ENCODE results near the gene PDE4B. TPM values are rescaled to one million over a fixed set of nuclear protein-coding genes. Genes with fewer than 3 reads are reported as not detected.

PDE4B gene
- total and polyA plus RNA-seq, 12 donors, result 2.0 to 63.2 (median 15.3) TPM

GRCh38 chr1:65825741-65826140 lies 33.0 kb downstream of the PDE4B start:
- intact Hi-C loops (cut with DNase I), result no loop called here
- 76 to 92% methylated on average over 1 of the region's 1 CpG for WGBS, 2 donors
- no peak for TF ChIP-seq CTCF (IDR thresholded peaks at IDR 0.05)

GRCh38 chr1:65826782-65827181 lies 34.1 kb downstream of the PDE4B start:
- H3K9me3 ChIP-seq, result peaks cover 0 to 7% (median 0%) of the 10 kb centered on the region in 11 donors
- no peak for TF ChIP-seq CTCF (IDR thresholded peaks at IDR 0.05)
- no peak overlapping the region for H3K27ac ChIP-seq
- no peaks in the 10 kb centered on the region for H3K36me3 ChIP-seq
- ATAC-seq (no peak), DNase-seq (no peak)
- H3K27me3 ChIP-seq, result peaks cover 0 to 4% (median 0%) of the 10 kb centered on the region in 7 donors
- H3K4me1 ChIP-seq, result peaks cover 0 to 3% (median 0%) of the 10 kb centered on the region in 9 donors
- intact Hi-C loops (cut with DNase I), result no loop called here
- 52 to 60% methylated on average over 3 of the region's 3 CpGs for whole genome bisulfite sequencing, 2 donors
- H3K4me3 ChIP-seq, result no peak overlapping the region

More at GRCh38 chr1:65825741-65826140, 33.0 kb downstream of the PDE4B start:
- Histone ChIP-seq H3K9me3 (peaks cover 0 to 7% (median 0%) of the 10 kb centered on the region in 11 donors), H3K27me3 (peaks cover 0 to 4% (median 0%) of the 10 kb centered on the region in 7 donors), H3K4me1 (peaks cover 0 to 12% (median 0%) of the 10 kb centered on the region in 9 donors), H3K4me3 (no peak overlapping the region), H3K27ac (no peak overlapping the region), H3K36me3 (no peaks in the 10 kb centered on the region)
- ATAC-seq (no peak), DNase-seq (no peak)

- Histone ChIP-seq H3K9me3 (peaks cover 0 to 7% (median 0%) of the 10 kb centered on the region in 11 donors), H3K4me1 (no peaks in the 10 kb centered on the region), H3K27me3 (peaks cover 0 to 4% (median 0%) of the 10 kb centered on the region in 7 donors), H3K27ac (no peak overlapping the region), H3K36me3 (no peaks in the 10 kb centered on the region), H3K4me3 (no peak overlapping the region)
- ATAC-seq (no peak), DNase-seq (no peak)
- WGBS, 2 donors, result 87 to 88% methylated on average over 1 of the region's 1 CpG
- intact Hi-C loops (cut with DNase I), result no loop called here
- TF ChIP-seq CTCF (IDR thresholded peaks at IDR 0.05), result no peak
These were observed 34.7 kb downstream of the PDE4B start for GRCh38 chr1:65827346-65827745.

- no peak overlapping the region for H3K27ac ChIP-seq
- no peaks in the 10 kb centered on the region for H3K4me1 ChIP-seq
- 83 to 95% methylated on average over 1 of the region's 1 CpG for WGBS, 2 donors
- H3K9me3 ChIP-seq, result no peaks in the 10 kb centered on the region
- ATAC-seq (no peak), DNase-seq (no peak)
- intact Hi-C loops (cut with DNase I), result no loop called here
- no peaks in the 10 kb centered on the region for H3K36me3 ChIP-seq
- H3K4me3 ChIP-seq, result no peak overlapping the region
- H3K27me3 ChIP-seq, result no peaks in the 10 kb centered on the region
- no peak for TF ChIP-seq CTCF (IDR thresholded peaks at IDR 0.05)
These were observed 37.6 kb downstream of the PDE4B start for GRCh38 chr1:65830306-65830705.
